ENCODE data around the gene ZC2HC1C.

DNA sequence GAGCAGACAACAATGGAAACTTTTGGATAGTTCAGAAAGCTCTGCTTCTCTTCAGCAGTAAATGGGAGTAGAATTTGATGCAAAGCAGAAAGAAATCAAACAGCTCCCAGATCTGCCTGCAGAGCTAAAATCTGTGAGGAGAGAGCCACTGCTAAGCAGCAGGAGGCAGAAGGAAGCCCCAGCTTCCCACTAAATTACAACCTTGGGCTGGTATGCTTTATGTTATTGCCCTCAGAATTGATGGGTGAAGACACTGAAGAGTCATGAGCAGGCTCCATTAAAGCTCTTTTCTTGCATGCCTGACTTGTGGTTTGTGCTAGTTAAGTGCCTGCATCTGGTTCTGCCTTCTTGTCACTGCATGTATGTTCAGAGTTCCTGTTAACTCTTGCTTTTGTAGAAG, 8.4 kb downstream of the ZC2HC1C start:
- TF ChIP-seq, protein P1, sequence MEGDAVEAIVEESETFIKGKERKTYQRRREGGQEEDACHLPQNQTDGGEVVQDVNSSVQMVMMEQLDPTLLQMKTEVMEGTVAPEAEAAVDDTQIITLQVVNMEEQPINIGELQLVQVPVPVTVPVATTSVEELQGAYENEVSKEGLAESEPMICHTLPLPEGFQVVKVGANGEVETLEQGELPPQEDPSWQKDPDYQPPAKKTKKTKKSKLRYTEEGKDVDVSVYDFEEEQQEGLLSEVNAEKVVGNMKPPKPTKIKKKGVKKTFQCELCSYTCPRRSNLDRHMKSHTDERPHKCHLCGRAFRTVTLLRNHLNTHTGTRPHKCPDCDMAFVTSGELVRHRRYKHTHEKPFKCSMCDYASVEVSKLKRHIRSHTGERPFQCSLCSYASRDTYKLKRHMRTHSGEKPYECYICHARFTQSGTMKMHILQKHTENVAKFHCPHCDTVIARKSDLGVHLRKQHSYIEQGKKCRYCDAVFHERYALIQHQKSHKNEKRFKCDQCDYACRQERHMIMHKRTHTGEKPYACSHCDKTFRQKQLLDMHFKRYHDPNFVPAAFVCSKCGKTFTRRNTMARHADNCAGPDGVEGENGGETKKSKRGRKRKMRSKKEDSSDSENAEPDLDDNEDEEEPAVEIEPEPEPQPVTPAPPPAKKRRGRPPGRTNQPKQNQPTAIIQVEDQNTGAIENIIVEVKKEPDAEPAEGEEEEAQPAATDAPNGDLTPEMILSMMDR (IDR thresholded peaks at IDR 0.05): no peak
- TF ChIP-seq POLR2A (IDR thresholded peaks at IDR 0.05): no peak

All from uterus (tissue), 2 donors.